T-helper 1 cell (primary cell): ENCODE measurements around the gene INSR.
"Not testable (repeated sequence)": the region's sequence is repeated elsewhere in the genome, so short reads cannot be mapped to it uniquely, and the experiment has no call there.

Experiments
- DNase-seq, 5 donors: peaks; one replicate each; pipeline ENCODE4 v3.0.0-alpha.2; 2012 to 2020

Gene INSR

DNA sequence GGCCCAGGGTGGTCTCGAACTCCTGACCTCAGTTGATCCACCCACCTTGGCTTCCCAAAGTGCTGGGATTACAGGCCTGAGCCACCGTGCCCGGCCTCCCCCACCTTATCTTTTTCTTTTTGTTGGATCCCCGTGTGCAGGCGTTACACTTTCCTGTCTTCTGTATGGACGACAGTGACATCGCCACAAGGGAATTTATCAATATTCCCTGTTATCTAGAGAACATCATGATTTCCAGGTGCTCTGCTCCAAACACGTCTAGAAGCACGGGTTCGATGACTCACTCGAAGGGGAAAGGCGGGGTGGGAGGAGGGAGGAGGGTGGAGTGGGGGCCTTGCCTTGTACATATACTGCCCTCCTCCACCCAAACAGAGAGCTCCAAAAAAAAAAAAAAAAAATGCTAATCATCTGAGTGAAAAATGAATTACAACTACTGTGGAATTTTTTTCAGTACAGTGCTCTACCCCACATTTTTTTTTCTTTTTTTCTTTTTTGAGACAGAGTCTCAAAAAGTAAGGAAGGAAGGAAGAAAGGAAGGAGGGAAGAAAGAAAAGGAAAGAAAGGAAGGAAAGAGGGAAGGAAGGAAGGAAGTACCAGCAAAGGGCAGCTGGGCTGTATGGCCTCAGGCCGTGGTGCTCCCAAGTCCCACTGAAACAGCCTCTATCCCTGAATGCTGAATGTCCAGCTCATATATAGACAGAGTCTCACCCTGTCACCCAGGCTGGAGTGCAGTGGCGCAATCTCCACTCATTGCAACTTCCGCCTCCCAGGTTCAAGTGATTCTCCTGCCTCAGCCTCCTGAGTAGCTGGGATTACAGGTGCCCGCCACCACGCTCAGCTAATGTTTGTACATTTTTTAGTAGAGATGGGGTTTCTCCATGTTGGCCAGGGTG is 36.8 kb downstream of the INSR start:
- DNase-seq, result no peak

DNA sequence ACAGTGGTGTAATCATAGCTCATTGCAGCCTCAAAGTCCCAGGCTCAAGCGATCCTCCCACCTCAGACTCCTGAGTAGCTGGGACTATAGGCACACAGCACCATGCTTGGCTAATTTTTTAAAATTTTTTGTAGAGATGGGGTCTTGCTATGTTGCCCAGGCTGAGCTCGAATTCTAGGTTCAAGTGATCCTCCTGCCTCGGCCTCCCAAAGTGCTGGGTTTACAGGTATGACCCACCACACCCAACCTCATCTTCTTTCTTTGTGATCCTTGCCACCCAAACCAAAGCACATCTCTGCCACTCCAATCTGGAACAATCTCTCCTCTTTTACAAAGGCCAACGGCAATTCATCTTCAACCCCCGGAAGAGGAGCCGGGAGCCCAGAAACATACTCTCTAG is 38.6 kb downstream of the INSR start:
- no peak for DNase-seq

DNA sequence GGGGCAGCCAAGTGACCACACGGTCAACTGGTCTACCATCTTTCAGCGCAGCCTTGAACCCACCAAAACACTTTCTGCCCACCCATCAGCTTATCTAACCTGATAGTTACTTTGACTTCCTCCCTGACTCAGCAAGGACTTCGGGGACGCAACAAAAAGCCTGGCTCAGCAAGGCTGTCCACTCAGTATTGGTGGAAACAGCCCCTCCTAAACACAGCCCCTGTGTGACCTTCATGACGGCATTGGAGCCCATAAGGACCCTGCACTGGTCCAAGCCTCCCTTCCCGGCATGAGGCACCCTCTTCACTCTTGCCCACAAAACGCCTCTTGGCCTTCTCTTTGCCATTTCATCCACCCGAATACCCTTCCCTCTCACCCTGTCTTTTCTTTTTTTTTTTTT is 39.1 kb downstream of the INSR start:
- DNase-seq, result no peak

DNA sequence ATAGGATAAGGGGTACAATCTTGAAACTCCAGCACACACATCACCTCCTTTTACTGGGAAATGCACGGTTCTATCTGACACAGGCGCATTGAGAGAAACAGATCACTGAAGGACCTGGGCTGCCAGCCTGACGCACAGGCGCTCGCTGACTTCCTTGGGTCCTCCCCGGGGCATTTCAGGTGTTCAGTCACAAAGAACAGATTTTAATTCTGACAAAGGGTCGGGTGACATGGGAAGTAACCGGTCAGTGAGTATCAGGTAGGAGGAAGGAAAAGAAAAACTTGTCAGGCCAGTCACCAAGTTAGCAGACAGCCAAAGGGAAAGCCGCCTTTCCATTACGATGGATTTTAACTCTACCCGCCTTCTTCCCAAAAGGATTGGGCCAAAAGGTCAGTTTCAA is 39.6 kb downstream of the INSR start:
- no peak for DNase-seq

DNA sequence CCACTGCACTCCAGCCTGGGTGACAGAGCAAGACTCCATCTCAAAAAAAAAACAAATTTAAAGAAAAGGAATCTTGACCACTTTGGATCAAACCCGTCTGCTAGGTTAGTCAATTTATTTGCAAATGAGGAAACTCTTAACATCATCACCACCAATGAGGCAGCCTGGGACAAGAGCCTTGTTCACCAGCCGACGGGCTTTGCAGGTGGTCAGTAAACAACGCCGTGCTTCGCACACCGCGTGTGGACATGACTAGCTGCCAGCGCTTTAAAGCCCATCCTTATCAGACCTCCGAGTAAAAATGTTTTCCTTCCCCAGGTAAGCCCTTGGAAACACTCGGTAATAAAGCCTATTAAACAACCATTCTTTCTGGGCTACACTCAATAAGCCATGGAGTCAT is 41.9 kb downstream of the INSR start:
- no peak for DNase-seq

DNA sequence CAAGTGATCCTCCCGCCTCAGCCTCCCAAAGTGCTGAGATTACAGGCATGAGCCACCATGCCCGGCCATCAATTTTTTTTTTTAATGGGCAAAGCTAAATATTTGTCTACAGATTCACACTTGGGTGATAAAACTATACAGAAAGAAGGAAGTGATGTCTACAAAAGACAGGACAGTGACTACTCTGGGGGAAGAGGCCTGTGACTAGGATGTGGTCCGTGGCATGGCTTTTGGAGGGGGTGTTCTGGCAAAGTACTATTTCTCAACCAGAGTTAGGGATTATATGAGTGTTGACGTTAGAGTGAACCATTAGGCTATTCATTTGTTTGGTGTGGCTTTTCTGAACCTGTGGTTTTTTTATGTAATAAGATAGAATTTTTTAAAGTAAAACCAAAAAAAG is 42.7 kb downstream of the INSR start:
- no peak for DNase-seq

DNA sequence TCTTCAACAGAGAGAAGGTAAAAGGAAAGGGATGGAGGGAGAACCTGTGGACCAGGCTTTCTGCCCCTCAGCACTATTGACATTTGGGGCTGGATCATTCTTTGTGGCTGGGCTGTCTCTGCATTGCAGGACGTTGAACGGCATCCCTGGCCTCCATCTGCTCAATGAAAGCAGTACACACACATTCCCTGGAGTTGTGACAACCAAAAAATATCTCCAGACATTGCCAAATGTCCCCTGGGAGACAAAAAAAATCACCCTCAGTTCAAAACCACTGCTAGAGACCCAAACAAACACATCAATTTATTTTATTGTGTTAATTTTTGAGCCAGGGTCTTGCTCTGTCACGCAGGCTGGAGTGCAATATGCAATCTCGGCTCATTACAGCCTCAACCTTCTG is 43.3 kb downstream of the INSR start:
- DNase-seq, result no peak

DNA sequence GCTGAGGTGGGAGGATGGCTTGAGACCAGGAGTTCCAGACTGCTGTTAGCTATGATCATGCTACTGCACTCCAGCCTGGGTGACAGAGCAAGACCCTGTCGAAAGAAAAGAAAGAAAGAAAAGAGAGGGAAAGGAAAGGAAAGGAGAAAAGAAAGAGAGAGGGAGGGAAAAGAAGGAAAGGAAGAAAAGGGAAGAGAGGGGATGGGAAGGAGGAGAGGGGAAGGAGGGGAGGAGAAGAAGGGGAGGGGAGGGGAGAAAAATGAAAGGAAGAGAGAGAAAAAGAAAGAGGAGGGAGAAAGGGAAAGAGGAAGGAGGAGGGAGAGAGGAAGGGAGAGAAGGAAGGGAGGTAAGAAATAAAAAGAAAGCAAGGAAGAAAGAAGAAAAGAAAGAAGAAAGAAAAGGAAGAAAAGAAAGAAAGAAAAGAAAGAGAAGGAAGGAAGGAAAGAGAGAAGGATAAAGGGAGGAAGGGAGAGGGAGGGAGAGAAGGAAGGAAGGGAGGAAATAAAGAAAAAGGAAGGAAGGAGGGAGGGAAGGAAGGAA is 44.1 kb downstream of the INSR start:
- no peak for DNase-seq

DNA sequence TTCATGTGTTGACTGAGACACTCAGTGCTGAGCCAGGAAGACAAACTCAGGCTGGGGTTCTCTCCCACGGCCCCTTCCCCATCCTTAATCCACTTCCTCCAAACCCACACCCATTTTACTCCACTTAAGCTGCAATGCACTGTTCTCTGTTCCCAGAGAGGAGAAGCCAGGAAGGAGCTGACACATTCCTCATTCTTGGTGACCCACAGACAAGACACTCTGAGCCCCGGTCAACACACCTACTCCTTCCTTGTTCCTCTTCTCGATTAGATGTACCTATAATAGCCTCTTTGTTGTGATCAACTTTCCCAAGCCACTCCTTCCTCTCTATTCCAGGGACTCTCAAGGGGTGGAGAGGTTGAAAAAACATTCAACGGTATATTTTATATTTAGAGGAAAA is 47.1 kb downstream of the INSR start:
- DNase-seq, result no peak

DNA sequence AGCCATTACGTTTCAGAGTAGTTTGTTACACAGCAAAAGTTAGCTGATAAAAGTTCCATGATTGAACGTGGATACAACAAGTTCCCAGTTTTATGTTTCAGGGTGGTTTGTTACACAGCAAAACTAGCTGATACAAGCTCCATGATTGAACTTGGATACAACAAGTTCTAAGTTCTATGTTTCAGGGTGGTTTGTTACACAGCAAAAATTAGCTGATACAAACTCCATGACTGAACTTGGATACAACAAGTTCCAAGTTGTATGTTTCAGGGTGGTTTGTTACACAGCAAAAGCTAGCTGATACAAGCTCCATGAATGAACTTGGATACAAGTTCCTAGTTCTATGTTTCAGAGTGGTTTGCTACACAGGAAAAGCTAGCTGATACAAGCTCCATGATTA is 47.6 kb downstream of the INSR start:
- no peak for DNase-seq

DNA sequence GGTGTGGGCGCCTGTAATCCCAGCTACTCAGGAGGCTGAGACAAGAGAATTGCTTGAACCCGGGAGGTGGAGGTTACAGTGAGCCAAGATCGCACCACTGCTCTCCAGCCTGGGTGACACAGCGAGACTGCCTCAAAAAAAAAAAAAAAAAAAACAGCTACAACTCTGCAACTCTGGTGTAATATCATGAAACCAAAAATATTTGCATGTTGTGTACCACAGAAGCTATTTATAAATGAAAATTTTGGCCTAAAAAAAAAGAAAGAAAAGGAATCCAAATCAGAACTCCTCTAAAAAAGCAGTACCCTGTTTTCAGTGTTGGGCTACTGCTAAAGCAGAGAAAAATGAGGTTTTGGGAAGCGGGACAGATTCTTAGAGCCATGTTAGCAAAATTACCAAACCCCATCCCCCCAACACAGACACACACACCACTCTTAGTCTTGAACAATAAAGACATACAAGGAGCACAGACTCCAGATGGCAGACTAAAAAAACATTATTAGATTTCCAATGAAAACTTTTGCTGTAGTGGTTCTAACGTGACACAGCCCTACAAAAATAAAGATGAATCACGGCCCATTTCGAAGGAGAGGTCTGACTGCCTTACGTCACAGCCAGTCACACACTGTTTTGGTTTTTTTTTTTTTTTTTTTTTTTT is 51.5 kb downstream of the INSR start:
- DNase-seq, result no peak

DNA sequence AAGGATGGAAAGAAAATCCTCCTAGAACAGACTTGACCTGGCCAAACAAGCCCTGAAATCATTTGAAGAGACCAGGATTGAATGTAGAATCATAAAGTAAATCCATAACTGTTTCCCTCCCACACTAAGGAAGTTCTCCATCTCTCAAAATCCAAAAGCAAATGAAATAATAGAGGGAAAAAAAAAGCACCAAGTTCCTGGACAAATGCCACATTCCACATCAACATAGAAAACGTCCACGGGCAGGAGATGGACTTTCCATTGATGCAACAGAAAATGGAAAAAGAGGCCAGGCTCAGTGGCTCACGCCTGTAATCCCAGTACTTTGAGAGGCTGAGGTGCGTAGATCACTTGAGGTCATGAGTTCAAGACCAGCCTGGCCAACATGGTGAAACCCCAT is 56.2 kb downstream of the INSR start:
- DNase-seq, result no peak

DNA sequence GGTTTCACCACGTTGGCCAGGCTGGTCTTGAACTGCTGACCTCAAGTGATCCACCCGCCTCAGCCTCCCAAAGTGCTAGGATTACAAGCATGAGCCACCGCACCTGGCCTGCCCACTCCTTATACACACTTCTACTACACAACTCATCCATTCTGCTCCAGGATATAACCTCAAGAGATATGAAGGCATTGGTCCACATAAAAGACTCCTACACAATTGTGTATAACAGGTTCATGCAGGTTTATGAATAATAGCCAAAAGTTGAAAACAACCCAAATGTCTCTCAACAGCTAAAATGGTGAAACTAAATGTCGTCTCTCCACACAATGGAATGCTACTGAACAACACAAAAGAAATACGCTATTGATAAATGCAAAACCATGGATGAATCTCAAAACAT is 58.1 kb downstream of the INSR start:
- no peak for DNase-seq

DNA sequence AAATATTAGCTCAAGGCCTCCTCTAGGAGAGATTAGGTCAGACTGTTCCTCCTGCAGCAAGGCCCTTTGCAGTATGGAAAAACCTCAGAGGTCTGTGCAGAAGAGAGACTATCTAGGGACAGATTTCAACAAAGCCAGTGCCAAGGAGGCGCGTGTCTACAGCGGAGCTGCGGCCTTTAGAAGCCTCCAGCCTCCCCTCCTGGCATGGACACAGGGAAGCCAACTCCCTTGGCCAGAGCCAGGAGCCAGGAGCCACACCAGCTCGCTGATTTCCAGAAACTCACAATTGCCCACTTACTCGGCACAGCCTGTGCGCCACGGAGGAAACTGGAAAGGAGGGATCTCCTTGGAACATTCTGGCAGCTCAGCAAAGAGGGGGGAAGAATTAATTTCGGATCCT is 63.4 kb downstream of the INSR start:
- DNase-seq, result no peak

DNA sequence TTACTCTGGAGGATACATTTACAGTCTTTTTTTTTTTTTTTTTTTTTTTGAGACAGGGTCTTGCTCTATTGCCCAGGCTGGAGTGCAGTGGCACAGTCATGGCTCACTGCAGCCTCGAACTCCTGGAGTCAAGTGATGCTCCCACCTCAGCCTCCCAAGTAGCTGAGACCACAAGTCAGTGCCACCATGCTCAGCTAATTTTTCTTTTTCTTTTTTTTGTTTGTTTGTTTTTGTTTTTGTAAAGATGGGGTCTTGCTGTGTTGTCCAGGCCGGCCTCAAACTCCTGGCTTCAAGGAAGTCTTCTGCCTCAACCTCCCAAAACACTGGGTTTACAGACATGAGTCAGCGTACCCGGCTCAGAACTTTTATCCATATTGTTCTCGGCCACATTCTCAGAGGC is 64.5 kb downstream of the INSR start:
- no peak for DNase-seq

DNA sequence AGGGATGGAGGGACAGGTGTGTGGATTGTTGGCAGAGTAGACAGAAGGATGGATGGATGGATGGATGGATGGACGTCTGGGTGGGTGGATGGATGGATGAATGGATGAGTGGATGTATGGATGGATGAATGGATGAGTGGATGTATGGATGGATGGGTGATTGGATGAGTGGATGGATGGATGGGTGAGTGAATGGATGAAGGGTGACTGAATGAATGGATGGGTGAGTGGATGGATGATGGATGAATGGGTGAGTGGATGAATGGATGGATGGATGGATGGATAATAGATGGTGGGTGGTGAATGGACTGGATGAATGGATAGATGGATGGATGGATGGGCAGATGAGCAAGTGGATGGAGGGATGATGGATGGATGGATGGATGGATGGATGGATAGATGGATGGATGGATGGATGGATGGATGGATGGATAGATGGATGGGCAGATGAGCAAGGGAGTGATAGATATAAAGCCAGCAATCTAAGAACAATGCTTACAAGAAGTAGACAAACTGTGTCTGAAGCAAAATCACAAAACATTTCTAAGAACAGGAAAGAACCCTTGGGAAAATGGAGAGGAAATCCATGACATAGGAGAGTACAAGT is 65.2 kb downstream of the INSR start:
- no peak for DNase-seq

DNA sequence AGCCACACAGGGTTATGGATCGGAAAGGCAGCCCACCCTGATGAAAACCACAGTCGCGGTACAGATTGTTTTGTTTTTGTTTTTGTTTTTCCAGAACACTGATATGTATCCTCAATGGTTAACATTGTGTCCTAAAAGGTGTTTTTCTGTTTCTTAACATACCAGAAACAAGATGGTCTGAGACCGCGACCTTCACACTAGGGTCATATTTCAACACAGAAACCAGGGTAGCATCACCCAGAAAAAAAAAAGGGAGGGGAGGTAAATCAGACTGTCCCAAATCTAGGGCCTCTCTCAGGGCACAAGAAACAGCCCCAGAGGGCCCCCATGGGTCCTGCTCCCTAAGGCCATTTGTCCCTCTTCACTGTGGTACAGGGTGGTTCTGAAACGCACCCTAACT is 66.5 kb downstream of the INSR start:
- no peak for DNase-seq

DNA sequence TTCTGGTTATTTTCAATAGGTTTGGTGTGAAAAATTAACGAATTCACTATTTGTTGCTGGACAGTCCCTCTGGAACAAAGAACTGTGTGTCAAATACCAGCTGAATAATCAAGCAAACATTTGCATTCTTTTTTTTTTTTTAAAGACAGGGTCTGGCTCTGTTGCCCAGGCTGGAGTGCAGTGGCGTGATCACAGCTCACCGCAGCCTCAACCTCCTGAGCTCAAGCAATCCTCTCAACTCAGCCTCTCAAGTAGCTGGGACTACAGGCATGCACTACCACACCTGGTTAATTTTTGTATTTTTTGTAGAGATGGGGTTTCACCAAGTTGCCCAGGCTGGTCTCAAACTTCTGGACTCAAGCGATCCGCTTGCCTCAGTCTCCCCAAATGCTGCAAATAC is 67.1 kb downstream of the INSR start:
- not testable (repeated sequence) for DNase-seq

DNA sequence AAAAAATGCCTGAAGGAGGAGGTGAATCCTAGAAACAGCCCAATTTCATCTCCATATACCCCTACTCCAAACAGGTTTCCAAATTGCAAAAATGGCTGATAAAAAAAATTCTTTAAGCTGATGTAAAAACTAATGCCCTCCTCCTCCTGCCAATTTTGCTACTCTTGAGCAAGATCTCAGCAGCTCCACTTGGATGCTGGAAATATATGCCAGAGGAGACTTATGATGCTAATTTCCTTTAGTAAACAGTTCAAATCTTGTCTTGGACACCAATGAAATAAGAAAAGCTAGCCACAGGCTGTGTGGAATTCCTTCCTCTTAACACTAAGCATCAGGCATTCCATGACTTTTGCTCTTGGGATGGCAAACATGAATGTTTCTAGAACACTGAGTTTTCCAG is 67.5 kb downstream of the INSR start:
- DNase-seq, result no peak

DNA sequence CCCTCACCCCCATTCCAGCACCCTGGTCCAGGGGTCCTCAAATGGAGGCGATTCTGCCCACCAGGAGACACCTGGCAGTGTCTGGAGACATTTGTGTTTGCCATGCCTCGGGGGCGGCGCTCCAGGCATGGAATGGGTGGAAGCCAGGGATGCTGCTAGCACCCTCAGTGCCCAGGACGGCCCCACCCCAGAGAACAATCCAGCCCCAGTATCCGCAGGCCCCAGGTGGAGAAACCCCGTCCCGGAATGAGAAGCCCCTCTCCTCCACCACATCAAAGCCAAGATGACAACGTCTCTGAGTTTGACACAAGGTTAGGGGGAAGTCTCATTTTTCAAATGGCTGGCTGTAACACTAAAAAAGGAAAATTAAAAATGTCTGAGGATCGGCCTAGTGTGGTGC is 68.5 kb downstream of the INSR start:
- DNase-seq, result no peak

DNA sequence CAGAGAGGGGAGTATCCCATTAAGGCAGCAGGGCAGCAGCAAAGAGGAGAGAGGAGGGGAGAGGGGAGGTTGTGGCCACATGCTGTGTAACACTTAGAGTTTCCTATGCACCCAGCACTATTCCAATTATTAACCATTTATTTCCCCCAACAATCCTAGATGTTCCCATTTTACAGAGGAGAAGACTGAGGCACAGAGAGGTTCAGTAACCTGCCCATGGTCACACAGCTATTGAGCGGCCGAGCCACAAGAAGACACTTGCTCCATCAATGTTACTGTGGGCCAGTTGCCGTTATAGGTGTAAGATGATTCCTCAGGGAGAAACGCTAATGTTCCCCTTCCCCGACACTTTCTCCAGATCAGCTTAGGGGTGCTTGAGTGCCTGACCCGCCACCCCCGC is 69.2 kb downstream of the INSR start:
- DNase-seq, result no peak

DNA sequence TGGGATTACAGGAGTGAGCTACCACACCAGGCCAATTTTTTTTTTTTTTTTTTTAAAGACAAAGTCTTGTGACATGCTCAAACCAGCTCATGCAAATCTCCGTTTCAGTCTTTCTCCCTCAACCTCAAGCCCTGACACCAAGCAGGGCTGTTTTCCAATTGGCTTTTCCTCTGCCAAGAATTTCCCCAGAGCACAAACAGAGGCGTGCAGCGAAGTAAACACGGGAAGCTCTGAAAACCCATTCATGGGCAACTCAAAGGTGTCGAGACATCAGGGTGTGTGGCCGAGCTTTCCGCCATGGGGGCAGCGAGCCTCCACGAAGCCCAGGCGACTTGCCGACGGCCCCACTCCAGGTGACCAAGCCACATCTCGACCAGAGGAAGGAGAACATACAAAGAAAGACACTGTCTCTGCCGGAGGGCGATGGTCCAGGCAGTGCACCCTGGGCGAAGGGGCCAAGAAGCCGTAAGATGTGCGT is 70.0 kb downstream of the INSR start:
- no peak for DNase-seq

DNA sequence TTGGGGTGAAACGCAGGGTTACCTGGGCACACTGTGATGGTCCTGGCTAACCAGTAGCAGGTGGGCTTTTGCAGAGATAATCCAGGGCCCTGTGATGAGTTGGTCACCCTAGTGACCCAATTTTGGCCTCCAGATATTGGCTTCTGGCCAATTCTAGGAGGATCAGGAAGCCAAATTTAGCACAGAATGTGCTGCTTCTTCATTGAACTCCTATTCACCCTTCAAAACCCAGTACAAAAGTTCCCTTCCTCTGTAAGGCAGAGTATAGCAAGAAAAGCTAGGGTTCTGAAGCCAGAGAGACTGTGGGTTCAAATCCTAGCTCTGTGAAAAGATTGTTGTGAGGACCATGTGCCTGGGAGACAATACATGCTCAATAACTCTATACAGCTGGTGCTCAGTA is 70.8 kb downstream of the INSR start:
- no peak for DNase-seq

DNA sequence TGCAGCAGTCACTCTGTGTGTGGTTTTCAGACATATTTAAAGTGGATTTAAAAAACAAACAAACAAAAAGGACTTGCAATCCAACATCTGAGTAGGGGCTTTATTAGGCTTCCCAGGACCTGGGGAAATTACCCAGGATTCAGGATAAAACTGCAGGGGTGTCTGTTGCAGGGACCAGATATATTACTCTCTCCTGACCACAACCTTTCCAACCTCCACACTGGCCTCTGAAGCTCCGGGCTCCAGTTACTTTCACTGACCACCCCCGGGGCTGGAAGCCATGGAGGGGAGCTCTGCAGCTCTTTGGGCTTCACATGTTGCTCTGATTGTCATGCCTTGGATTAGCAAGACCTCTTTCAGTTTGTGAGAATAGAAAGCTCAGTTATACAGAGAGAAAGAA is 75.2 kb downstream of the INSR start:
- DNase-seq, result no peak
